ENCODE measurements around the gene HOXC4.

Gene HOXC4

GRCh38 chr12:54050482-54050810 is 3.2 kb upstream of the HOXC4 start:
- TF ChIP-seq CTCF (IDR thresholded peaks at IDR 0.05; ENCODE audit: low read depth, low read length, missing control alignments) = no peak
- DNase-seq (ENCODE audit: low read depth) = no peak
- in situ Hi-C loops (cut with HindIII; ENCODE audit: low sequenced_read_pairs) = no loop called here
- no peak overlapping the region for H3K4me3 ChIP-seq (ENCODE audit: low read depth, low read length)

- in situ Hi-C loops (cut with HindIII; ENCODE audit: low sequenced_read_pairs) = no loop called here
- no peak for TF ChIP-seq CTCF (IDR thresholded peaks at IDR 0.05; ENCODE audit: low read depth, low read length, missing control alignments)
- DNase-seq (ENCODE audit: low read depth) = no peak
- H3K4me3 ChIP-seq (ENCODE audit: low read depth, low read length) = no peak overlapping the region
These were observed 2.4 kb upstream of the HOXC4 start for GRCh38 chr12:54051026-54051842.

- DNase-seq (ENCODE audit: low read depth) = no peak
- in situ Hi-C loops (cut with HindIII; ENCODE audit: low sequenced_read_pairs) = no loop called here
- no peak overlapping the region for H3K4me3 ChIP-seq (ENCODE audit: low read depth, low read length)
- TF ChIP-seq CTCF (IDR thresholded peaks at IDR 0.05; ENCODE audit: low read depth, low read length, missing control alignments) = no peak
These were observed 1.7 kb upstream of the HOXC4 start for GRCh38 chr12:54051874-54052437.

- no peak for TF ChIP-seq CTCF (IDR thresholded peaks at IDR 0.05; ENCODE audit: low read depth, low read length, missing control alignments)
- in situ Hi-C loops (cut with HindIII; ENCODE audit: low sequenced_read_pairs) = no loop called here
- H3K4me3 ChIP-seq (ENCODE audit: low read depth, low read length) = no peak overlapping the region
- DNase-seq (ENCODE audit: low read depth) = no peak
These were observed 1.1 kb upstream of the HOXC4 start for GRCh38 chr12:54052438-54053002.

GRCh38 chr12:54053003-54053750 is 458 bp upstream of the HOXC4 start:
- peak overlapping the region; percentile 51 for H3K4me3 ChIP-seq (ENCODE audit: low read depth, low read length)
- DNase-seq (ENCODE audit: low read depth) = no peak
- TF ChIP-seq CTCF (IDR thresholded peaks at IDR 0.05; ENCODE audit: low read depth, low read length, missing control alignments) = no peak
- in situ Hi-C loops (cut with HindIII; ENCODE audit: low sequenced_read_pairs) = no loop called here

- in situ Hi-C loops (cut with HindIII; ENCODE audit: low sequenced_read_pairs) = no loop called here
- peak overlapping the region; percentile 51 for H3K4me3 ChIP-seq (ENCODE audit: low read depth, low read length)
- DNase-seq (ENCODE audit: low read depth) = no peak
- no peak for TF ChIP-seq CTCF (IDR thresholded peaks at IDR 0.05; ENCODE audit: low read depth, low read length, missing control alignments)
These were observed 1.1 kb downstream of the HOXC4 start for GRCh38 chr12:54054742-54055194.

Measured in astrocyte of the cerebellum (primary cell).